ENCODE measurements around the gene CIDEB. TPM values are rescaled to one million over a fixed set of nuclear protein-coding genes. Genes with fewer than 3 reads are reported as not detected.

CIDEB gene
- total RNA-seq, 1 donor from 2014 or later: 4.9 TPM

DNA sequence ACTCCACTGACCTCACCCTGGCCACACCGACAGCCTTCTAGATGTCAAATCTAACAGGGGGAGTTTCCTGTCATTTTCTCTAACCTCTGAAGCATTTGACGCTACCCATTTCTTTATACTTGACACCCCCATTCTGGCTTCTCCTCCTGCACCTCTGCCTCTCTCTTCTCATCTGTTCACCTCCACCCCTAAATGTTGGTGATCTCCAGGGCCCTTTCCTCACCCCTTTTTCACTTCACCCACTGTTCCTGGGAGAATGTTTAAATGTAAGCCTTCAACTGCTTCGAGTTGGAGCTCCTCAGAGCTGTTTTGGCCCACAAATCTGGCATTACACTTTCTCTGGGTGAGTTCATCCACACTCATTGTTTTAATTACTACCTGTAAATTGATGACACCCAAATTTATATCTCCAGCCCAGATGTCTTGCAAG is 35.9 kb downstream of the CIDEB start:
- Mint-ChIP-seq H3K36me3 (peaks cover 5% of the 10 kb centered on the region), H3K27ac (peak overlapping the region; percentile 79), H3K9me3 (no peaks in the 10 kb centered on the region), H3K4me3 (peak overlapping the region; percentile 94), H3K27me3 (no peaks in the 10 kb centered on the region), H3K4me1 (ENCODE audit: unreplicated experiment) (peaks cover 12% of the 10 kb centered on the region)
- TF ChIP-seq, protein P1, sequence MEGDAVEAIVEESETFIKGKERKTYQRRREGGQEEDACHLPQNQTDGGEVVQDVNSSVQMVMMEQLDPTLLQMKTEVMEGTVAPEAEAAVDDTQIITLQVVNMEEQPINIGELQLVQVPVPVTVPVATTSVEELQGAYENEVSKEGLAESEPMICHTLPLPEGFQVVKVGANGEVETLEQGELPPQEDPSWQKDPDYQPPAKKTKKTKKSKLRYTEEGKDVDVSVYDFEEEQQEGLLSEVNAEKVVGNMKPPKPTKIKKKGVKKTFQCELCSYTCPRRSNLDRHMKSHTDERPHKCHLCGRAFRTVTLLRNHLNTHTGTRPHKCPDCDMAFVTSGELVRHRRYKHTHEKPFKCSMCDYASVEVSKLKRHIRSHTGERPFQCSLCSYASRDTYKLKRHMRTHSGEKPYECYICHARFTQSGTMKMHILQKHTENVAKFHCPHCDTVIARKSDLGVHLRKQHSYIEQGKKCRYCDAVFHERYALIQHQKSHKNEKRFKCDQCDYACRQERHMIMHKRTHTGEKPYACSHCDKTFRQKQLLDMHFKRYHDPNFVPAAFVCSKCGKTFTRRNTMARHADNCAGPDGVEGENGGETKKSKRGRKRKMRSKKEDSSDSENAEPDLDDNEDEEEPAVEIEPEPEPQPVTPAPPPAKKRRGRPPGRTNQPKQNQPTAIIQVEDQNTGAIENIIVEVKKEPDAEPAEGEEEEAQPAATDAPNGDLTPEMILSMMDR (conservative IDR thresholded peaks at IDR 0.05): no peak
- DNase-seq (ENCODE audit: extremely low spot score, unreplicated experiment): no peak

DNA sequence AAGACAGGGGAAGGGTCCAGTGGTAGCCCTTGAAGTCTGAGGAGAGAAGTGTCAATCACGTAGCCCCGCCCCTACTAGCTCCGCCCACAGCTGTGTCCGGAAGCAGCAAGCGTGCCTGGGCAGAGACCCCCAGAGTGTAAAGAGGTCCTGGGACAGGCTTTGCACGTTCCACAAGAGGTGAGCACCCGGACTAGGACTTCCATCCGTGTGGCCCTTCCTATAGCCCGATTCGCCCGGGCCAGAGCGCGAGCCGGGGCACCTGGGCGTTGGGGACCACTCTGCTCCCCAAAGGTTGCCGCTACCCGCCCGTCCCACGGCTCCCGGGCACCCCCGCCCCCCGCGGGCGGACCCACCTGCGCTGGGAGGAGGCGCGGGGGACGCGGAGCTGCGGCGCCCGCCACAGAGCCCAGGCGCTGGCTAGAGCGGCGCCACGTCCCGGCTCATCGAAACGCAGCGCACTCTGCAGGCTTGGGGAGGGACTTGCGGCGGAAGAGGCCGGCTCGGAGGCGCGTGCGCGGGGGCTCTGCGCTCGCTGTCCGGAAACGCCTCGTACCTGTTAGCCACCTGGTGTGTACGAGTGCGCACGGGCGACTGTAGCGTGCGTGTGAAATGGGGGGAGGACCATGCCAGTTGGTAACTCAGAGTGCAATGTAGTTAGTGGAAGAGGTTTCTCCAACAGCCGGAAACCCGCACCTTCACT is 36.5 kb downstream of the CIDEB start, which contains the start of gene RABGGTA:
Gene RABGGTA (minus strand): TSS at position 464 of the 700 bp plus-strand sequence. CDS start 482 bp downstream, outside the sequence.
- H3K36me3 Mint-ChIP-seq: peaks cover 4% of the 10 kb centered on the region
- H3K27me3 Mint-ChIP-seq: no peaks in the 10 kb centered on the region
- peak; percentile 90 for DNase-seq (ENCODE audit: extremely low spot score, unreplicated experiment)
- peak within 1 kb of the TSS; percentile 79 for H3K27ac Mint-ChIP-seq
- H3K4me3 Mint-ChIP-seq: peak within 1 kb of the TSS; percentile 94
- H3K4me1 Mint-ChIP-seq (ENCODE audit: unreplicated experiment): peaks cover 12% of the 10 kb centered on the region
- H3K9me3 Mint-ChIP-seq: no peaks in the 10 kb centered on the region
- TF ChIP-seq, protein P1 (conservative IDR thresholded peaks at IDR 0.05): peak; percentile 78

DNA sequence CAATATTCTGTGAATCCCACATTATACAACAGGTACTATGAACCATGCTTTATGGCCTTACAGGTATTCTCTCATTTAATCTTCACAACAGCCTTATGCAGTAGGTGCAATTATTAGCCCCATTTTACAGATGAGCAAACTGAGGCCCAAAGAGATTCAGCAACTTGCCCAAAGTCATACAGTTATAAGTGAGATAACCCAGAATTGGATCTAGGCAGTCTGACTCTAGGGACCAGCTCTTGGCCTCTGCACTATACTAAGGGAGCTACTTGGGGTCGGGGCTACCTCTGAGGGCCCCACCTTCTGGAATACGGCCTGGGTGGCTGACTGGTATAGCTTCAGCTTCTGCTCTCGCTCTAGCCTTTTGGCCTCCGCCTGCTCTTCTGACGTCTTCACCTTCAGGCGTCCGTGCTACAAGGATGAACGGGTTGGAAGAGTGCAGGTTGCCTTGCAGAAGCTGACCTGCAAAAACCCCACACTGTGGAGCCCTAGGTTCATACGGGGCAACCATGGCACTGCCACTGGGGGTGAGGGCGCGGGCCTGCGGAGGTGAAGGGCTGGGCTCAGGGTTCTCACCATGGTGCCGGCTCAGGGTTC is 37.1 kb downstream of the CIDEB start:
- Mint-ChIP-seq H3K27ac (peak overlapping the region; percentile 79), H3K9me3 (no peaks in the 10 kb centered on the region), H3K4me3 (peak overlapping the region; percentile 94), H3K27me3 (no peaks in the 10 kb centered on the region), H3K4me1 (ENCODE audit: unreplicated experiment) (peaks cover 12% of the 10 kb centered on the region), H3K36me3 (peaks cover 4% of the 10 kb centered on the region)
- TF ChIP-seq, protein P1 (conservative IDR thresholded peaks at IDR 0.05): no peak
- no peak for DNase-seq (ENCODE audit: extremely low spot score, unreplicated experiment)

DNA sequence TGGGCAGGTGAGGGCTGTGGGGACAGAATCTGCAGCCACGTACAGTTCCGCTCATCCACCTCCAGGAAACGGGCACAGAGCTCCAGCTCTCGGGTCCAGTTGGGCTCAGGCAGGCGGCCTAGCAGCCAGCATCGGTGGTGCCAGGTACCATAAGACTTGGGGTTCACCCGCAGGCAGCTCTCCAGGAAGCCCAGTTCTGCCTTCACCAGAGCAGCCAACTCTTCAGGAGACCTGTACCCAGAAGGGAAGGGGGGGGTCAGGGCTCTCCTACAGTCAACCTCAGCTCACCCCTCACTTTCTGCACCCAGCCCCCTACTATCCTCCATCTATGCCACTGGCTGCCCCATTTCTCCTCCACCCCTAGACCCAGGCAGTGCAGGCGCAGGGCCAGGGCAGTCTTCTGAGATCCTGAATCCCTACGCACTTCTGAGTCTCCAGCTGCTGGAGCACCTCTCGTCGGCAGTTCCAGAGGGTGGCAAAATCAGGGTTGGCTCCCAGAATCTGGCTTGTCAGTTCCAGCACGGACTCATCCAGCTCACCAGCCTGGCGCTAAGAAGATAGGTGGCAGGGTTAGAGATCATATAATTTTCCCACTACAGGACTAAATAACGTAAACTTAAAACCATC is 37.8 kb downstream of the CIDEB start:
- DNase-seq (ENCODE audit: extremely low spot score, unreplicated experiment): no peak
- Mint-ChIP-seq H3K36me3 (peaks cover 4% of the 10 kb centered on the region), H3K27ac (no peak overlapping the region), H3K4me1 (ENCODE audit: unreplicated experiment) (peaks cover 12% of the 10 kb centered on the region), H3K9me3 (no peaks in the 10 kb centered on the region), H3K27me3 (no peaks in the 10 kb centered on the region), H3K4me3 (peak overlapping the region; percentile 94)
- TF ChIP-seq, protein P1 (conservative IDR thresholded peaks at IDR 0.05): no peak

DNA sequence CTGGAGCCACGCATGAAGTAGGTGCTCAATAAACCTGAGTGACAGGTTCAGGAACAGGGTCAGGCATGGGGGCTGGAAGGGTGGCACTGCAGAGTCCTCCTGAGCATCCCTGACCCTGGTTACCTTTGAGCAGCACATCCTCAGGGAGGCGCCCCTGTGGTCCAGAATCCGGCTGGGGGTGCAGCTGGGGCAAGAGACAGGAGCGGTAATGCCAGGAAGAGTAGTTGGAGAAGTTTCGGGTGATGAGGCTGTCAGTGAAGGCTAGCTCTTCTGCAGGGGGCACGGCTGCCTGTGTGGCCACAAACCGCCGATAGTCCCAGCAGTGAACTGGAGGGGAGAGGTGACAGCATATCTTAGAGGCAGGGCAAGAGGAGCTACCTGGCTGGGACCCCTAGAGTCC is 38.4 kb downstream of the CIDEB start:
- Mint-ChIP-seq H3K27ac (no peak overlapping the region), H3K4me3 (peak overlapping the region; percentile 64), H3K4me1 (ENCODE audit: unreplicated experiment) (peaks cover 15% of the 10 kb centered on the region), H3K9me3 (no peaks in the 10 kb centered on the region), H3K36me3 (peaks cover 4% of the 10 kb centered on the region), H3K27me3 (no peaks in the 10 kb centered on the region)
- TF ChIP-seq, protein P1 (conservative IDR thresholded peaks at IDR 0.05): no peak
- no peak for DNase-seq (ENCODE audit: extremely low spot score, unreplicated experiment)
